Coronary artery (tissue), 2 donors: Measurements from ENCODE around the gene SOX9.
"Not testable (repeated sequence)": the region's sequence is repeated elsewhere in the genome, so short reads cannot be mapped to it uniquely, and the experiment has no call there.

Experiments
- DNase-seq: peaks from one replicate; pipeline ENCODE4 v3.0.0-alpha.2; 2017; ENCODE audit warnings: low spot score
- H3K27ac ChIP-seq, 2 donors: fragments of 200-600 bp; sonication (generic); one replicate each; pipeline ENCODE4 v1.5.1; 2016 to 2019
- H3K4me3 ChIP-seq: fragments of 200-600 bp; sonication (generic); 2 replicates; pipeline ENCODE4 v1.5.1; 2016; ENCODE audit warnings: mild to moderate bottlenecking, moderate library complexity
- CTCF ChIP-seq: fragments of 200-600 bp; sonication (generic); IDR thresholded peaks from one replicate; pipeline ENCODE4 v1.5.1; 2019; ENCODE audit warnings: antibody characterized with exemption

Gene SOX9

GRCh38 chr17:72110942-72111318 lies 9.9 kb upstream of the SOX9 start:
- TF ChIP-seq CTCF, result no peak
- Histone ChIP-seq H3K4me3 (peak overlapping the region; percentile 51), H3K27ac (no peak overlapping the region)

GRCh38 chr17:72111336-72111923 lies 9.4 kb upstream of the SOX9 start:
- no peak for DNase-seq

More at GRCh38 chr17:72110942-72111318, 9.9 kb upstream of the SOX9 start:
- no peak for DNase-seq

GRCh38 chr17:72111926-72112325 lies 8.9 kb upstream of the SOX9 start:
- not testable (repeated sequence) for DNase-seq, H3K4me3 ChIP-seq, H3K27ac ChIP-seq

More at GRCh38 chr17:72111336-72111923, 9.4 kb upstream of the SOX9 start:
- TF ChIP-seq CTCF, result no peak
- Histone ChIP-seq H3K4me3 (no peak overlapping the region), H3K27ac (no peak overlapping the region)

- no peak overlapping the region for H3K27ac ChIP-seq
- DNase-seq, result no peak
- TF ChIP-seq CTCF, result no peak
- H3K4me3 ChIP-seq, result no peak overlapping the region
These were observed 7.1 kb upstream of the SOX9 start for GRCh38 chr17:72113751-72114150.

GRCh38 chr17:72115781-72116525 lies 4.9 kb upstream of the SOX9 start:
- DNase-seq, result peak; percentile 61
- H3K27ac ChIP-seq, result no peak overlapping the region
- H3K4me3 ChIP-seq, result no peak overlapping the region
- TF ChIP-seq CTCF, result no peak

GRCh38 chr17:72116661-72117521 lies 3.9 kb upstream of the SOX9 start:
- no peak overlapping the region for H3K27ac ChIP-seq
- DNase-seq, result no peak
- TF ChIP-seq CTCF, result no peak

GRCh38 chr17:72117535-72118334 lies 3.1 kb upstream of the SOX9 start:
- Histone ChIP-seq H3K27ac (no peak overlapping the region), H3K4me3 (peak overlapping the region; percentile 63)
- no peak for TF ChIP-seq CTCF
- no peak for DNase-seq

More at GRCh38 chr17:72116661-72117521, 3.9 kb upstream of the SOX9 start:
- H3K4me3 ChIP-seq, result peak overlapping the region; percentile 63
